HG03025 (cell line): ENCODE measurements around the gene TMEM238.
"Not testable (repeated sequence)": the region's sequence is repeated elsewhere in the genome, so short reads cannot be mapped to it uniquely, and the experiment has no call there.

Experiments used
- ATAC-seq: cut with Tn5 transposase; IDR thresholded peaks from one replicate; pipeline ENCODE4 v1.9.1; 2021; ENCODE audit warnings: mild to moderate bottlenecking, moderate library complexity; ENCODE audit not compliant: unreplicated experiment, low FRiP score

Gene TMEM238

DNA sequence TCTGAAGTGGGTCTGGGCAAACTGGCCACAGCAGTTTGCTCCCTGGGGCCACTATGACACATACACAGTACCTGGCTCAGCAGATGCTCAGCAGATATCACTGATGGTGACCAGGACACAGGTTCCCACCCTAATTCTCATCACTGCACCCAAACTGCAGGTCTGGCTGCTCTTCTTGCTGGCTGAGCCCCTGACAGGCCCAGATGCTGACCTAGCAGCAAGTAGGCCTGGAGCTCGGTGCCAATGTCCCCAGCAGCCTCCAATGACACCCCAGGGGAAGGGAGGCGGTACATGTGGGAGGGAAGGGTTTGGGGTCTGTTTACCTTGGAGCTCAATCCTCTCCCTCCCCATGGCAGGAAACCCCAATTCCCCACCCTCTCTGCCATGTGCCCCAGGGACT is 18.4 kb upstream of the TMEM238 start:
- no peak for ATAC-seq

DNA sequence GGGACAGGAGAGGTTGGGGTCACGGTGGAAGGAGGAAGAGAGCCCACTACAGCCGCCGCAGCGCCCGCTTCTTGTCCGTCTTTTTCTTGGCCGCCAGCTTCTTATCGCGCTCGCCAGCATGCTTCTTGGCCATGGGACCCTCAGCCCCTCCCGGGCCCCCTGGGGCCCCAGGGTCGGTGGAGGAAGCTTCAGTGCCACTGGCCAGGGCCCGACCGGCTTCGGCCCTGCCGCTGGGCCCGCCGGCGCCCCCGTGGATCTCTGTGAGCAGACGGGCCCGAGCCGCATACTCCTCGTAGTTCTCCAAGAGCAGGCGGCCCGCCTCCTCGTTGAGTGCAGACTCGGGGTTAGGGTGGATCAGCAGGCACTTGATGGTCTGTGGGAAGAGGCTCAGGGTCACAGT is 17.3 kb upstream of the TMEM238 start:
- not testable (repeated sequence) for ATAC-seq

DNA sequence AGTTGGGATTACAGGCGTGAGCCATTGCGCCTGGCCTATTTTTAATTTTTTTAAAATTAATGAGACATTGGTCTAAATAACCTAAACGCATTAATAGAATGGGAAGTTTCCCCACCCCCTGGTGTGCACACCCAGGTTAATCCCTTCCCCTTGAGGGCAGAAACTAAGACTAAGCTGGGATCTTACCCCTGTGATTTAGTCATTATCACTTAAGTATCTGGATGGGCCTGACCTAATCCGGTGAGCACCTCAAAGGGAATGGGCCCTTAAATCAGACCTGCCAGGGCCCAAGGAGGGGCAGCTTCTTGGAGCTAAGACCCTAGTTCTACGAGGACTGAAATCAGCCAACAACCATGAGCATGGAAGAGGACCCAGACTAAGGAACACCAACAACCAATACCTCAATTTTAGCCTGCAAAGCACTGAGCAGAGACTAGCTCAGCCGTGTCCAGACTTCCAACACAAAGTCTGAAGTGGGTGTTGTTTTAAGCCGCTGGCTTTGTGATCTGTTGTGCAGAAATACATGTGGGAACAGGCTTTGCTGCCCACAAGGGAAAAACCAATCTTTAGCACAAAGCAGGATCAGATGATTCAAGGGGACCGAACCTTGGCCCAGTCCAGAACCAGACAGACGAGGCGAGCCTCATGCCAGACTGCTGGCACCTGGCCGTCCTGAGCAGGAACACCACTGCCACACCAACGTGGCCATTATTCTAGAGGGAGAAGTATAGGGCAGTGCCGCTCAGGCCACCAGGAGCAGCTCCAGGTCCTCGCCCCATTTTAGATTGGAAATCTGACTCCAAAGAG is 16.4 kb upstream of the TMEM238 start:
- no peak for ATAC-seq

DNA sequence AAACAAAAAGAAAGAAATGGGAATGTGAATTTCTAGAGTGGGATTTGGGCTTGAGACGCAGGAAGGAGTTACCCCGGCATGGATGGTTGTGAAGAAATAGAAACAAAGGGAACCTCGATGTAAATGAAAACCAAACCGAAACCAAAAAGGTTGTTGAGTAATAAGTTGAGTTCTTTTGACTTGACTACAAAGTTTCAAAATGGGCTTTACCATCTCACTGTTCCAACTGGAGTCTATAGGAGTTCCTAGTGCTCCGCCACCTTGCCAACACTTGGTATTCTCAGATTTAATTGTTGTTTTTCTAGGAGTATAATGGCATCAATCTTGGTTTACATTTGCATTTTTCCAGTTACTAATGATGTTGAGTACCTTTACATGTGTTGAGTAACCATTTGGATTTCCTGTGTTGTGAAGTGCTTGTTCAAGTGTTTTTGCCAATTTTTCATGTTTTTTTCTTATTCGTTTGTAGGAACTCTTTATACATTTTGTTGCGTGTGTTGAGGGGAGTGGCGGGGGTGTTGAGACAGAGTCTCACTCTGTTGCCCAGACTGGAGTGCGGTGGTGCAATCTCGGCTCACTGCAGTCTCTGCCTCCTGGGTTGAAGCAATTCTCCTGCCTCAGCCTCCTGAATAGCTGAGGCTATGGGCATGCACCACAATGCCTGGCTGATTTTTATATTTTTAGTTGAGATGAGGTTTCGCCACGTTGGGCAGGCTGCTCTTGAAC is 14.3 kb upstream of the TMEM238 start:
- no peak for ATAC-seq

DNA sequence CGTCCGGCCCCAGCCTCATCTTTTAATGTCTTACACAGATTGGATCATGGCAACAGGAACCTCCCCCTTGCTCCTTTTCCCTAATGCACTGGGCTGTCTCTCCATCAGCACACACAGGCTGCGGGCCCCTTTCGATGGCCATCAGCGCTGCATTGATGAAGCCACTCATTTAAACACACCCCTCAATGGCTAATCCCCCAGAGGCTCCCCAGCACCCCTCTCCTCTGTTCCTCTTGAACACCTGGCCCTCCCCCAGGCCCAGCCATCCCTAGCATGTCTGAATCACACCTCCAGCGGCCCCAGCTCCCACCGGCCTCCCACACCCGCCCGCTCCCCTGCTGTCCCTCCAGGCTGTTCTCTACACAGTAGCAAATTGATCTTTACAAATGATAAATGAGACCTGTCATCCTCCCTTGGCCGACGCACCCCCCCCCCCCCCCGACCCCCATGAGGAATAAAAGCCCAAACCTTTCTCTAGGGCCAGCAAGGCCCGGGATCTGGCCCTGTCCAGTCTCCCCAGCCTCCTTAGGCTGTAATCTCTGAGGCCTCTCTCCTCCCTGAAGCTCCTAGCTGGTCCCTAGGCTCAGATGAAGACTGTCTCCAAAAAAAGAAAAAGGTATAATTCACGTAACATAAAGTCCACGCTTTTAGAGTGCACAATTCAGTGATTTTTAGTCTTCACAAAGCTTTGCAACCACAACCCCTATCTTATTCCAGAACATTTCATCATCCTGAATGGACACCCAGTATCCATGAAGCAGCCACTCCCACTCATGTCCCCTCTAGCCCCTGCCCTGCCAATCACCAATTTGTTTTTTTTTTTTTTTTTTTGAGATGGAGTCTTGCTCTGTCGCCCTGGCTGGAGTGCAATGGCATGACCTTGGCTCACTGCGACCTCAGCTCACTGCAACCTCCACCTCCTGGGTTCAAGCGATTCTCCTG is 9.0 kb upstream of the TMEM238 start:
- no peak for ATAC-seq

DNA sequence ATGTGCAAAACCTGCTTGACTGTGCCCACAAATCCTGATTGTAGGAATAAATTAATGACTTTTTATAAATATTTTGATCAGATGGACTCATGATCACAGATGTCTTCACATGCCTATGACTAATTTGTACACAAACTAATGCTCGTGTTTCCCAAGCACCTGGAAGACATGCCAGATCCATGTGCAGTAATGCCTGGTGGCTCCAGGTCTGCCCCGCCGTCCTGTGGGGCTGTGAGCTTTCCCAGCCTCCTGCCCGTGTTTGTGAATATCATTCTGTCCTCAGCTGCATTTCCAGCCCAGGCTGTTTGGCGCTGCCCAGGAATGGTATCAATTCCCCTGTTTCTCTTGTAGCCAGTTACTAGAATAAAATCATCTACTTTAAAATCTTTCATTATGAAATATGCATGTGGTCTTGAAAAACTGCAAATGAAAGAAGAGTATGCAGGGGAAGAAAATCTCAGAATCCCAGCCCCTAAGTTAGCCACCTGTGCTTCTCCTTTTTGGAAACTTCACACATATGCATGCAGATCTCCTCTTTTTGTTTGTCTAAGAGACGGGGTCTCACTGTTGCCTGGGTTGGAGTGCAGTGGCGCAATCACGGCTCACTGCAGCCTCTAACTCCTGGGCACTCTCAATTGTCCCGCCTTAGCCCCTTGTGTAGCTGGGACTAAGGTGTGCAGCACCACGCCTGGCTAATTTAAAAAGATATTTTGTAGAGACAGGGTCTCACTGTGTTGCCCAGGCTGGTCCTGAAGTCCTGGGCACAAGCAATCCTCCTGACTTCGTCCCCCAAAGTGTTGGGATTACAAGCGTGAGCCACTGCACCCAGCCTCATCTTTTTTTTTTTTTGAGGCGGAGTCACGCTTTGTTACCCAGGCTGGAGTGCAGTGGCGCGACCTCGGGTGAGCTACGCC is 7.9 kb upstream of the TMEM238 start:
- ATAC-seq: no peak

DNA sequence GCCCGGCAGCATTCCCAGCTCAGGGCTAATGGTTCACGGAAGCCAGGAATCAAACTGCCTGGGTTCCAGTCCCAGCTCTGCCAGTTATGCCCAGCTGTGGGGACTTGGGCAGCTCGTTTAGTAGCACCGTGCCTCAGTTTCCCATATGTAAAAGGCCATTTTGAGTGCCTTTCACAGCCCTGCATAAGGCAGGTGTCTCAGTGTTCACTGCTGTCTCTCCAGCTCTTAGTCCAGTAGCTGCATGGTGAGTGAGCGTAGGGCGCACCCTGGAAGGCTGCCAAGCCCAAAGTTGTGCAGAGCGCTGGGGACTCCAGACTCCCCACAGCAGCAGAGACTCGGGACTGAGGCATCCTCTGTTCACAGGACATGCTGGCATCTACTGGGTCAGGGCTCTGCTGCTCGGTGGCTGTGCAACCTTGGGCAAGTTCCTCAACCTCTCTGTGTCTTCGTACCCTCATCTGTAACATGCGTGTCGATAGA is 7.1 kb upstream of the TMEM238 start:
- no peak for ATAC-seq

DNA sequence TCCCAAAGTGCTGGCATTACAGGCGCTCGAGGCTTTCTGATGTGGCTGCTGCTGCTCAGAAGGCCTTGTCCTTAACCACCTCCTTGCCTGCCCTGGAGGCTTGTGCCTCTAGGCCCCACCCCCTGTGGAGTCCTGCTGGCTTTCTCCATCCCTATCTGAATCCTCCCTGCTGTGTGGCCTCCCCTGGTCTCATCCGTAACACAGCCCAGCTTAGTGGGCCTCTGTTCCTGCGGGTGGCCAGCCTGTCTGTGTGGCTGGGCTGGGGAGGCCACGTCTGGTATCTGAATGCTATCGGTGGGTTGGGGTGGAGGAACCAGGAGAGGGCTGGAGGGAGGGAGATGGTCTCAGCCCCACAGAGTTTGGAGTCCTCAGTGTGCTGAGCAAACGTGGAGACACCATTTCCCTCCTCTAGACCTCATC is 6.4 kb upstream of the TMEM238 start:
- ATAC-seq: no peak

DNA sequence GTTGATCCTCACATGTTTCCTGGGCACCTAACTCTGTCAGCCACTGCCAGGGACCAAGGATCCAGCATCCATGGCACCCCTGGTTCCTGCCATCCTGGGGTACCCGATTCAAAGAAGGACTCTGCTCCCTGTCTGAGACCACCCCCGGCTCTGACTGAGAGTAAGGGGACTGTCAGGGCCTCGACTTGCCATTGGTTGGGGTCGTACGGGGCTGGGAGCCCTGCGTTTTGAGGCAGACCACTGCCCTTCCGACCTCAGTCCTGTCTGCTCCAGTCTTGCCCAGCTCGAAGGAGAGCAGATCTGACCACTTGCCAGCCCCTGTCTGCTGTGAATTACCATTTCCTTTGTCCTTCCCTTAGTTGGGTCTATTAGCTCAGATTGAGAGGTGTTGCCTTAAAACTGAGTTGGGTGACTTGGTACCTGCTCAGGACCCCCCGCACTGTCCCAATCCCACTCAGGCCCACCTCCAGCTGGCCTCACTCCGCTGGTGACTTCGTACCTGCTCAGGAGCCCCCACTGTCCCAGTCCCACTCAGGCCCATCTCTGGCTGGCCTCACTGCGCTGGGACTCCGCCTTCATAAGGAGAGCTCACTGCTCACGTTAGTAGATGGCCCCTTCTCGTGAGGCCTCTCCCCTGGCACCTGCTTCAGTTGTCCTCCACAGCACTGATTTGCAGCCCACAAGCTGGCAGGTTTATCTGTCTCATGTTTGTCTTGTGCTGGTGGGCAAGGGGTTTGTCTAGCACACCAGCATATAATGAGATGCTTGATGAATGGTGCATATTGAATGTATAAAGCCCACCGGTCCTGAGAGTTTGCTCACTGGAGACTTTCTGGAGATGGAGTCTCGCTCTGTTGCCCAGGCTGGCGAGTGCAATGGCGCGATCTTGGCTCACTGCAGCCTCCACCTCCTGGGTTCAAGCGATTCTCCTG is 5.6 kb upstream of the TMEM238 start:
- ATAC-seq: no peak

DNA sequence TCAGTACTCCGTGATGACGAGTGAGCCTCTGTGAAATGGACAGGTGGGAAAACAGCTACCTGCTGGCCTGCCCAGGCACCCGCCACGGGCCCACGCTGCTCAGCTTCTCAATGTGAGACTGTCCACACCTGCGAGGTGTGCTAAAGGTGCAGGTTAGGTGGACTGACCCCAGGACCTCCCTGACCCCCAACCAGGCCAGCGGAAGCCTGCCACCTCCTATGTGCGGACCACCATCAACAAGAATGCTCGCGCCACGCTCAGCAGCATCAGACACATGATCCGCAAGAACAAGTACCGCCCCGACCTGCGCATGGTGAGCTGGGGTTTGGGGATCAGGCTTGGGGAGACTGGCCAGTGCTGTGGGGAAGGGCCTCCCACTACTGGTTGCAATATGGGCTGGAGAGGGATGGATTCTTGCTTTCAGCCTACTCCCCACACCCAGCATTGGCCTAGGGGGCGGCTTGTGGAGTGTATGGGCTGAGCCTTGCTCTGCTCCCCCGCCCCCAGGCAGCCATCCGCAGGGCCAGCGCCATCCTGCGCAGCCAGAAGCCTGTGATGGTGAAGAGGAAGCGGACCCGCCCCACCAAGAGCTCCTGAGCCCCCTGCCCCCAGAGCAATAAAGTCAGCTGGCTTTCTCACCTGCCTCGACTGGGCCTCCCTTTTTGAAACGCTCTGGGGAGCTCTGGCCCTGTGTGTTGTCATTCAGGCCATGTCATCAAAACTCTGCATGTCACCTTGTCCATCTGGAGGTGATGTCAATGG is 3.8 kb upstream of the TMEM238 start:
- no peak for ATAC-seq

DNA sequence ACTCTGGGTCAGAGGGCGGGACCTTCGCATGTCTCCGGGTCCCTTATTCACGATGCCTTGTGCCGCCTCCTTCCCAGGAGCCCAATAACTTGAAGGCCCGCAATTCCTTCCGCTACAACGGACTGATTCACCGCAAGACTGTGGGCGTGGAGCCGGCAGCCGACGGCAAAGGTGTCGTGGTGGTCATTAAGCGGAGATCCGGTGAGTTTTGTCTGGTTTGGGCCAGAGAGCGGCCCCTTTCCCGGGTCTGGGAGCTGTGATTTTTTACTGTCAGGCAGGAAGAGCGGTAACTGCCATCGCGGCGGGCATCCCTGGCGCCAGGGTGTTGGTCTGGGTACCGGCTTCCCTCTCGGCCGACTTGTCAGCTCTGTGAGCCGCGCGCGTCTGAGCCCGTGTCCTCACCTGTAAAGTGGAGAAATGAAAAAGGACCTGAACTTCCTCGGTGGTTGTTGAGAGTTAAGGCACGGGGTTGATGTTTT is 2.4 kb upstream of the TMEM238 start:
- ATAC-seq: no peak

DNA sequence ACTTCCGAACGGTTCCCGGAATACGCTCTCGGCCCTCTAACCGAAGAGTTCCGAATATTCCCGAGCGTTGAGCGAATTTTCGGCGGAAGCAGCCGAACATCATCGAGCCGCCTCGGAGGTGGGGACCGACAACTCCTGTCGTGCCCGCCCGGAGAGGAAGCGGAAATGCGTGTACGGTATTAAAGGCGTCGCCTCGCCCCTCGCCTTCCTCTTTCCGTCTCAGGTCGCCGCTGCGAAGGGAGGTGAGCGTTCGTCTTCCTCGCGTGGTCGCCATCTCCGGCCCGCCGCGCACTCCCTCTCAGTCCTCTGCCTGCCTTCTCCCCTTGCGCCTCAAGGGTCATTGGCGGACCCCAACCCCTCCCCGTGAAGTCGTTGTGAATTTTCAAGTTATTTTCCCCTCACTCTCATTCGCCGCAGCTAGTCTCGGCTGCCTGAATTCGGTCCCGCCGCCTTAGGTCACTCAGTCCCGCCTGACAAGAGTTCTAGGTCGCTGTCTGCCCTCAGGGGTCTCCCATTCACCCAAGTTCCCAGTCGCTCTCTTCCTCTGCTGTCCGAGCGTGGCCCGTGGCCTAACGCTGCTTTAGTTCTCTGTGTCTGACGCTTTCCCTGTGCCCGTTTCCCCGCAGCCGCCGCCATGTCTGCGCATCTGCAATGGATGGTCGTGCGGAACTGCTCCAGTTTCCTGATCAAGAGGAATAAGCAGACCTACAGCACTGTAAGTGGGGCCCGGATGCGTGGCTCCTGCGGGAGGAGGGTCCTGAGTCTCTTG is 1.8 kb upstream of the TMEM238 start, which contains the start of gene RPL28:
Gene RPL28 (plus strand): TSS at position 209 of the 769 bp plus-strand sequence. CDS start 426 bp downstream, at position 635.
- peak; percentile 55 for ATAC-seq

DNA sequence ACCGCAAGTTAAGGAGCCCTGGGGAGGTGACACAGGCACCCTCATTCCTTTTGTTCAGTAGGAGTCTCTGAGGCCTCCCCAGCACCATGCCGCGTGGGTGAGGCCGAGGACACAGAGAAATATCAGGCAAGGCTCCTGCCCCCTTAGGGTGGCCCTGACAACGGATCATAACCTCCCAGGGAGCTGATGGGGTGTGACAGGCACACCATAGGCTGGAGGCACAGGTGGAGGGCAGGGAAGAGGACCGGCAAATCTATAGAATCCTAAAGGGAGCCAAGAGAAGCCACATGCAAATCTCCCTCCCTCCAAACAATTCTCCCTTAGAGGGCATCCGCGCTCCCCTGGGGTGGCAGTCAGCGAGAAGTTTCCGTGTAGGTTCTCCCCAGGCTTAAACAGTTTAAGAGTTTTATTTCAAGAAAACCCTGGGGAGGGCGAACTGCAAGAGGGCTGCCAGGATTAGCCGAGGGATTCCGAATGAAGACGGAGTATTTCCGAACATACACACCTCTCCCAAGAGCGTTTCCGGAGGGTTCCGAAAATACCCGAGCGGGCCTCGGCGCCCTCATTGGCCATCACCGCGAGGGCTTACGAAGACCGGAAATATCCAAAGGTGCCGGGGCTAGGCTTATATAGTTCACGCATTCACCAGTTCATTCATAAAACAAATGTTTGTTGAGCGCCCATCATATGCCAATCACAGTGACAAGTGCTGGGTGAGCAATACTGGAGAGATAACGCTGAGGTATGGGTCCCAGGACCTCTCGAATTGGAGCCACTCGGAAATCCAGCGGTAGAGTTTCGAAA is 1.0 kb upstream of the TMEM238 start:
- ATAC-seq: peak; percentile 41

DNA sequence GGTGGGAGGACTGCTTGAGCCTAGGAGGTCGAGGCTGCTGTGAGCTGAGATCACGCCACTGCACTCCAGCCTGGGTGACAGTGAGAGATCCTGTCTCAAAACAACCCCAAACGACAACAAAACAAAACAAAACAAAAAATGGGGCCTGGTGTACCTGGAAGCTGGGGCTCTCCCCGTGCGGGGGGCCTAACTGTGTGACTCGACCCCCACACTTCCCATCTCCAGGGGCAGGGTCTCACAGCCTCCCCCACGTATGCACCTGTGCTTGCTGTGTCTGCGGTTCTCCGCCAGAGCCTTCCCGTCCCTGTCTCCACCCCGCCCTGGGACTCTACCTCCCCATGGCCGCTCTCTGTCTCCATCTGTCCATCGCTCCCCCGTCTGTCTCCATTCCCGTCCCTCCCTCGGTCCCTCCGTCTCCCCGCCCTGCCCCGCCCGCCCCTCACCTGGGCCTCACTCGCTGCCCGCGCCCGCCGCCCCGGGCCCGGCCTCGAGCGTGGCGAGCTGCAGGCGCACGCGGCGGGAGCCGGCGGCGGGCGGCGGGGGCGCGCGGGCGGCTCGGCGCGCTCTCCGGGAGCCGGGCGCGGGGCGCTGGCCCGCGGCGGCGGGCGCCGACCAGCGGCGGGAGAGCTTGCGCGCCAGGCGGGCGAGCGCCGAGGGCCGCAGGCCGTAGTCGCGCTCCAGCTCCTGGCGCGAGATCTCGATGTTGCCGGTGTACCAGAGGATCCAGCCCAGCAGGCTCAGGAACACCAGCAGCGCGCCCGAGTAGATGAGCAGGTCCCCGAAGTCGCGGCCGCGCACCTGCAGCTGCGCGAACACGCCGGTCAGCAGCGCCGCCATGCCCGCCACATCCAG is 587 bp downstream of the TMEM238 start:
- ATAC-seq: no peak

DNA sequence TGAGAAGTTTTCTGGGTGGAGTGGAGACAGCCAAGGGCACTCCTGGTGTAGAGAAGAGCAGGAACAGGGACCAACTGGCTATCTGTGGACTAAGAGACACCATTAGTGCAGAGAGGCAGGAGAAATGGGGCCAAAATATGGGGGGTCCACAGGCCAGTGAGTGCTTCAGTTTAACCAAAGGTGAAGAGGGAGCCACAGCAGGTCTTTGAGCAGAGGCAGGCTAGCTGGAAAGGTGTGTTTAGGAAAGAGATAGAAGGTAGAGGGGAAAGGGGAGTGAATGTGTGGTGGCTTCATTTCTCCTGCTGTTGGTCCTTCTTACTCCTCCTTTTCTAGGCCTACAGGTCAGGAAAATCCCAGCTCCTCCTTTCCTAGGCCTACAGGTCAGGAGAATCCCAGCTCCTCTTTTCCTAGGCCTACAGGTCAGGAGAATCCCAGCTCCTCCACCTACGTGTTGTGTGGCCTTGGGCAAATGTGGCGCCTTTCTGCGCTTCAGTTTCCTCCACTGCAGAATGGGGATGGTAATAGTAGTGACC is 1.5 kb downstream of the TMEM238 start:
- ATAC-seq: no peak
